GM21529 (cell line): ENCODE measurements around the gene IGFL2.
"Not testable (repeated sequence)": the region's sequence is repeated elsewhere in the genome, so short reads cannot be mapped to it uniquely, and the experiment has no call there.

Experiments
- ATAC-seq: cut with Tn5 transposase; IDR thresholded peaks from one replicate; pipeline ENCODE4 v1.9.1; 2021; ENCODE audit not compliant: unreplicated experiment

IGFL2 gene

GRCh38 chr19:46141421-46141820 lies 6.6 kb upstream of the IGFL2 start:
- ATAC-seq: no peak

GRCh38 chr19:46142294-46142693 lies 5.7 kb upstream of the IGFL2 start:
- no peak for ATAC-seq

DNA sequence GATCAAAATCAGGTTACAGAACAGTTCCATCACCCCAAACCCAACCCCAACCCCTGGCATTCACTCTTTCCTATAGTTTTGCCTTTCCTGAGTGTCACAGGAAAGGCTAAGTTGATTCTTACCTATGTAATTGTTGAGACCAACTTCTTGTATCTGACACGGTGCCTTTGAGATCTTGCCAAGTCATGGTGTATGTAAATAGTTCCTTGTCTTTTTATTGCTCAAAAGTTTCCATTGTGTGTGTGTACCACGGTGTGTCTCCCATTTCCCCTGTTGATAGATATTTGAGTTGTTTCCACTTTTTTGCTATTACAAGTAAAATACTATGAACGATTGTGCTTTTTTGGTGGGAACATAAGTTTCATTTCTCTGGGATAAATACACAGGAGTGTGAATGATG lies 3.3 kb upstream of the IGFL2 start:
- no peak for ATAC-seq

GRCh38 chr19:46147166-46147740 lies 785 bp upstream of the IGFL2 start:
- ATAC-seq: no peak

- no peak for ATAC-seq
Observed at GRCh38 chr19:46150606-46151005, 2.6 kb downstream of the IGFL2 start.

GRCh38 chr19:46155237-46155636 lies 7.2 kb downstream of the IGFL2 start:
- no peak for ATAC-seq

- ATAC-seq: no peak
Observed at GRCh38 chr19:46159418-46160232, 11.6 kb downstream of the IGFL2 start.

GRCh38 chr19:46160233-46160775 lies 12.3 kb downstream of the IGFL2 start:
- ATAC-seq: no peak

- ATAC-seq: not testable (repeated sequence)
Observed at GRCh38 chr19:46161642-46162257, 13.7 kb downstream of the IGFL2 start.

- no peak for ATAC-seq
Observed at GRCh38 chr19:46162731-46163130, 14.7 kb downstream of the IGFL2 start.

- no peak for ATAC-seq
Observed at GRCh38 chr19:46173886-46174480, 25.9 kb downstream of the IGFL2 start.

GRCh38 chr19:46176116-46176860 lies 28.2 kb downstream of the IGFL2 start:
- no peak for ATAC-seq

GRCh38 chr19:46179076-46179759 lies 31.2 kb downstream of the IGFL2 start:
- no peak for ATAC-seq

GRCh38 chr19:46180701-46181387 lies 32.8 kb downstream of the IGFL2 start:
- no peak for ATAC-seq

- no peak for ATAC-seq
Observed at GRCh38 chr19:46181388-46181779, 33.3 kb downstream of the IGFL2 start.

DNA sequence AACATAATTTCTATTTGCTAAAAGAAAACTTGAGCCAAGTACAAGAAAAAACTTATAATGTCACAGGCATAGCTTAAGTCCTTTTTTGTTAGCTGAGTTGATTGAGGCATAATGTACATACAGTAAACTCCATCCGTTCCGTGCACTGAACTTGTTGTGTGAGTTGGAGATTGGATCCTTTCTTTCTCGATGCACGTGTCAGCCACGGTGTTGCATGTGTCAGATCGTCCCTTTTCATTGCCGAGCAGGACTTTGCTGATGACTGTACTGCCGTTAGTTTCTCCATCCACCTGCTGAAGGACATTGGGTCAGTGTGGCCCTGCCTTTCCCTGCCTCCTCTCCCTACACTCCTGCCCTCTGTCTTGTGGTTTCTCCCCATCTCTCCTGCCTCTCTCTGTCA lies 34.4 kb downstream of the IGFL2 start:
- no peak for ATAC-seq

DNA sequence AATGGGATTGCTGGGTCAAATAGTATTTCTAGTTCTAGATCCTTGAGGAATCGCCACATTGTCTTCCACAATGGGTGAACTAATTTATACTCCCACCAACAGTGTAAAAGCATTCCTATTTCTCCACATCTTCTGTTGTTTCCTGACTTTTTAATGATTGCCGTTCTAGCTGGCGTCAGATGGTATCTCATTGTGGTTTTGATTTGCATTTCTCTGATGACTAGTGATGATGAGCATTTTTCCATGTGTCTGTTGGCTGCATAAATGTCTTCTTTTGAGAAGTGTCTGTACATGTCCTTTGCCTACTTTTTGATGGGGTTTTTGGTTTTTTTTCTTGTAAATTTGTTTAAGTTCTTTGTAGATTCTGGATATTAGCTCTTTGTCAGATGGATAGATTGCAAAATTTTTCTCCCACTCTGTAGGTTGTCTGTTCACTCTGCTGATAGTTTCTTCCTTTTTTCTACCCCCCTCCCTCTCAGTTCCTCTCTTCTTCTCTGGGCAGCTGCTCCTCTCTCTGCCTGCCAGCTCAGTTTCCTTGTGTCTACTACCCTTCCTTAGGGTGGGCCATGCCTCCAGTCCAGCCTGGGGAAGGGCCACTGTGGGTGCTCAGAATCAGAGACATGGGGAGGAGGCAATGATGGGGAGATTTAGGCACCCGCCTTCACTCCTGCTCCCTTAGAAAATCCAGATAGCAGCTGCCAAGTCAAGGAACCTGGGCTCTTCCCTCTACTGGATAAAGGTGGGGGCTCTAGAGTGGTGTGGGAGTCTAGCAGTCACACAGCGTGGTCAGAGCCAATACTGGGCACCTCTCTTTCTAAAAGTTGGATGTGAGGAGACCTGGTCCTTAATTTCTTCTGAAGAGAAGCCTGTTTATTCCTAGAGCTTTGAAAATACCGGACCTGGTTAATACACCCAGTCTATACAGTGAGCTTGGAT lies 37.0 kb downstream of the IGFL2 start:
- not testable (repeated sequence) for ATAC-seq

DNA sequence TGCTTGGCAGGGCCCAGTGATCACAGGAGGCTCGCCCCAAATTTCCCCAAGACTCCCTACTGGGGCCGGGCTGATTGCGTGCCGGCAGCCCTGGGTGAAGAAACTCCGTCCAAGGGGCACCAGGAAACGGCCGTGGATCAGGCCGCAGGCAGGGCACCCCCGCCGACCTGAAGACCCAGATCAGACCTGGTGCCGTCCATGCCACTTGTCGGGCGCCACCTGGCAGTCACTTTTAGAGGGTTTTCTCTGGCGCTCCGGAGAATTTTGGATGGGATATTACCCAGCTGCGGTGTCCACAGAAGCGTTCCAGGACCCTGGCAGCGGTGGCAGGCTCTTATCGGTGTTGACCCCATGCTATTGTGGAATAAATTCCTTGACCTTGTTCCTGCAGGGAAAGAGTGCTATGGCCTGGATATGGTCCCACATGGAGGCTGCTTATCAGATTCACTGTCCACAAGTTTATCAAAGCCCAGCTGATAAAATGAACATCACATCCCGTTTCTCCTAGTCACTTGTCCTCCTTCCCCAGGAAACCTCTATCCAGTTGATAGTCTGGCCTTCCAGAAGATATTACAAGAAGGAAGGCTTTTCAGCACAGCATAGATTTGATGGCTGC lies 38.2 kb downstream of the IGFL2 start:
- no peak for ATAC-seq
